Dermis blood vessel endothelial cell (primary cell): ENCODE measurements around the gene RICTOR. TPM values are rescaled to one million over a fixed set of nuclear protein-coding genes. Genes with fewer than 3 reads are reported as not detected.

Experiments used
- DNase-seq: peaks from one replicate; pipeline ENCODE4 v3.0.0; 2010
- total RNA-seq: library from RNA; depleted of rRNA; stranded (reverse); fragments of >200 nt; gene quantifications from 2 replicates; pipeline ENCODE4 v1.2.3, GENCODE V29; 2014

Gene RICTOR
- total RNA-seq, 1 donor from 2014 or later, result 36.2 TPM

DNA sequence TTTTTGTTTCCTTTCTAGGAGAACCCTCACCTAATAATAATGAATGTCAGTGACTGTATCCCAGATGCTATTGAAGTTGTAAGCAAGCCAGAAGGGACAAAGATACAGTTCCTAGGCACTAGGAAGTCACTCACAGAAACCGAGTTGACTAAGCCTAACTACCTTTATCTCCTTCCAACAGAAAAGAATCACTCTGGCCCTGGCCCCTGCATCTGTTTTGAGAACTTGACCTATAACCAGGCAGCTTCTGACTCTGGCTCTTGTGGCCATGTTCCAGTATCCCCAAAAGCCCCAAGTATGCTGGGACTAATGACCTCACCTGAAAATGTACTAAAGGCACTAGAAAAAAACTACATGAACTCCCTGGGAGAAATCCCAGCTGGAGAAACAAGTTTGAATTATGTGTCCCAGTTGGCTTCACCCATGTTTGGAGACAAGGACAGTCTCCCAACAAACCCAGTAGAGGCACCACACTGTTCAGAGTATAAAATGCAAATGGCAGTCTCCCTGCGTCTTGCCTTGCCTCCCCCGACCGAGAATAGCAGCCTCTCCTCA is 141.3 kb downstream of the RICTOR start:
- no peak for DNase-seq

DNA sequence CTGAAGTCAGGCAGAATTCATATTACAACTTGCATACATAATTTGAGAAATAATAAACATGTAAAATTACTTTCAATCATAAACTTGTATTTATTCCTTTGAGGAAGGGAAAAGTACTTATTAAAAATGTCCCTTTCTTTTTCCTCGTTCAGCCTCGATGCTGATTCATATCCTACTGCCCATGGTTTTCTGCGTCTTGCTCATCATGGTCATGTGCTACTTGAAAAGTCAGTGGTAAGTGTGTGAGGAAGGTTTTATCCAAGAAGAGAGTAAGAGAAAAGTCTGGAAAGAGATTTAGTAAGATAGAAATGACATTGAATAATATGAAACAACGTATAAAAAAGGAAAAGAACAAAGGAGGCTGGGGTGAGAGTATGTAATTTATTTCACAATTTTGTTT is 142.5 kb downstream of the RICTOR start:
- peak; percentile 43 for DNase-seq

DNA sequence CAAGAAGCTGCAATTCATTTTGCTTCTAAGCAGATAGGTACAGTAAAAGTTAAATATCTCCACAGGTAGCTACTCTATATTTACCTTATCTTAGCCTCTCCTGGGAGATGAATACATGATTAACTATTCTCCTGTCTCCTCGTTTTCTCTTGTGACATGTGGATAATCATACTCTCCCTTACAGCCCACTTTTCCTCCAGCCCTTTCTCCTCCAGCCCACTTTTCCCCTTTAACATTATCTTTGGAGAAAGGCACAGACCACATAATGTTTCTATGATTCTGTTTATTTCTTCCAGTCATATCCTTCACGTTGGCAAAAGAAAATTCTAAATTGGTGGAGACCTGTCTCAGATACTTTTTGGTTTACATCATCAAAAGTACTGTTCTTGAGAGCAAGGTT is 144.4 kb downstream of the RICTOR start:
- no peak for DNase-seq

DNA sequence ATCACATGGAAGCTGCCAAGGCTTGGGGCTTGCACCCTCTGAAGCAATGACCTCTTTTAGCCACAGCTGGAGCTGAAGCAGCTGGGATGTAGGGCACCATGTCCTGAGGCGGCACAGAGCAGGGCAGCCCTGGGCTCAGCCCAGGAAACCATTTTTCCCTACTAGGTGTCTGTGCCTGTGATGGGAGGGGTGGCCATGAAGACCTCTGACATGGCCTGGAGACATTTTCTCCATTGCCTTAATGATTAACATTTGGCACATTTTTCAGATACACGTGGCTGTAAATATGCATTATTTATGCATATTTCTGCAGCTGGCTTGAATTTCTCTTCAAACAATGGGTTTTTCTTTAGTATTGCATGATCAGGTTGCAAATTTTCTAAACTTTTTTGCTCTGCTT is 146.7 kb downstream of the RICTOR start:
- DNase-seq, result no peak

DNA sequence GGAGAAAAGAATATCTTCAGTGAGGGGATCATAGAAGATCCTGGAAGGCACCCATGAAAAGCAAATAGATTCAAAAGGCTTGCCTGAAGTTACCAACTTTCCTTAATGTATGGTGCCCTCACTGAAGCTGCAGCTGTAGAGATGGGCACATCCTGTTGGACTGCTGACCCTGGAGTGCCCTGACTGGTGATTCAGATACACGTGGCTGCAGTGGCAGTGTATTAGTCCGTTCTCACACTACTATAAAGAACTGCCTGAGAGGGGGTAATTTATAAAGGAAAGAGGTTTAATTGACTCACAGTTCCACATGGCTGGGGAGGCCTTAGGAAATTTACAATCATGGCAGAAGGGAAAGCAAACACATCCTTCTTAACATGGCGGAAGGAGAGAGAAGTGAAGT is 148.1 kb downstream of the RICTOR start:
- DNase-seq, result peak; percentile 42

DNA sequence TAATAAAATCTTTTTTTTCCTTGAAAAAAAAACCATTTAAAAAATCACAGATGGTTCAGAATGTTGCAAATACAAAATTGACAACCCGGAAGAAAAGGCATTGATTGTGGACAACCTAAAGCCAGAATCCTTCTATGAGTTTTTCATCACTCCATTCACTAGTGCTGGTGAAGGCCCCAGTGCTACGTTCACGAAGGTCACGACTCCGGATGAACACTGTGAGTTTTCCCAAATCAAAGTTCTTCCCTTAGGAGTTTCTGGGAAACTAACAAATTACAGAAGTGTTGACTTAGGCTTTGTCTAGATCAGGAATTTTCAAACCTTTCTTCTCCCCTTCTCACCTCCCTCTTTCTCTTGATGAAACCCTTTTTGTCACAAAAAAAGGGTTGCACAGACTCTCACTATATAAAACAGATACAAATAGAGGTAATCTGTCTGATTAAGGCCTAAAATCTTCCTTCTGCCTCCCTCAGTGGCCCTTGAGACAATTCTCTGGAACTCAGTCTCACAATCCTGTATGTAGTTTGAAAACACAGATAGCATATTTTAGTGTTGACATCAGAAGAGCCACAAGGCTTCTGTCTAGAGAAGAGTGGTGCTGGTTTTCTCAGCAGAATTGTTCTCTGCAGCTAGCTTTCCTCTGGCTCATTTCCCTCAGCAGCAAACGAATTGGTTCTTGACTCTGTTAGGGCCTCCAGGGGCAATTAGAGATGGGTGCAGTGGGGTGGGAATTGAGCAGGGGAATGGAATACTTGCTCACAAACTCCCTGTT is 148.9 kb downstream of the RICTOR start:
- DNase-seq, result peak; percentile 4

DNA sequence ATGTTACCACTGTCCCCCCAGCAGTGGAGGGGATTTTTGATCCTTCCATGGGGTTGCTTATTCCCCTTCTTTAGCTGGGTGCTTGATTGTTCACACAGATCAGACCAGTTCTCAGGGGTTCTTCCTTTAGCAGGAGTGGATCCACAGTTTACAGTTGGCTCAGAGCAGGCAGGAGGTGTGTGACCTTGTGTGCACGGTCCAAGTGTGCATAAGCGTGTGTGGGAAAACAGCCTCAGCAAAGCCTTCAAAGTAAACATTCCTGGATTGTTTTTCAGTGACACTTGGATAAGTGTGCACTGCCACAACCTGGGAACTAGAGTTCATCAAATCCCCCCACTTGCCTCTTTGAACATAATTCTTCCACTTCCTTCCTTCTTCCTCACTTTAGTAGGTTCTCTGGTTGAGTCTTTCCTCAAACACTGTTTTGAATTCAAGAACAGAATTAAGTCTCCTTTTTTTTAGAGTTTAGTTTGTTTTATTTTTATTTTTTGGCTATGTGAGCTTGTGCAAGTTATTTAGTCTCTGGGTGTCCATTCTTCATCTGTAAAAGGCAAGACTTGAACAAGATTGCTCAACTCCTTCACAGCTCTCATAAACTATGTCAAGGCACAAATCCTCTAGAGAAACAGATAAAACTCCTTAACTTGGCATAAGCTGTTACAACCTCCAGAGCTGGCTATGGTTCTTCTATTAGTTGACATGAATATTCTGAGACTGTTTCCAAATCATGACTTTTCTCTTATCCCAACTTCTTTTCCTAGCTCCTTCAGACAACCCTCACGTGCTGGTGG is 150.3 kb downstream of the RICTOR start:
- DNase-seq, result no peak

DNA sequence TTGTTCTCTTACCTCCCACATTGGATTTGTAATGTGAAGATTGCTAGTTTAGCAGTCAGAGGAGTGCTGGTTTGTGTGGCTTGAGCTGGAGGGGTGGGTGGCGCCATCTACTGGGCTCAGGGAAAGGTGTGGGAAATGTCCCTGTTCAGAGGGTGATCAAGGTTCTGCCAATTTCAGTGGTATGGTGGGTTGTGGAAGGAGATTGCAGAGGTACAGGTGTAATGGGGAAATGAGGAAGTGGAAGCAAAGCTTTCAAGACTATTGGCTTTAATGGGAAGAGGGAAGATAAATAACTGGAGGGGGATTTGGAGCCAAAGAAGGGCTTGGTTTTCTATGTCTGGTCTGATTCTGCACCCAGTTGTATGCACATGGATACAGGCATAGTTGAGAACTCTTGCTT is 152.0 kb downstream of the RICTOR start:
- peak; percentile 81 for DNase-seq

DNA sequence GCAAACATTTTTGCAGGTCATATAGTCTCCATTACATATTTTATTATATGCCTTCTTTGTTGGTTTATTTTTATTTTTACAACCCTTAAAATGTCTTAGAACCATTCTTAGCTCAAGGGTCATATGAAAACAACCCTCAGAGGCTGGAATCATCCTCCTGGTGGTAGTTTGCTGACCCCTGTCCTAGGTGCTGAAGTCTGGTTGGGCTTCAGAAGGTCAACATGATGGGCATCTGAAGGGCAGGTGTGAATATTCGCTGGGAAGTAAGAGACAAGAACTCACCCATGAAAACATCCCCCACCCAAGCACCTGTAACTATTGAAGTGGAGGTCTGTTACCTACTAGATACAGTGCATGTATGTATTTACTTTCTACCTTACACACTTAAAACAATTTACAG is 153.0 kb downstream of the RICTOR start:
- DNase-seq, result peak; percentile 42

DNA sequence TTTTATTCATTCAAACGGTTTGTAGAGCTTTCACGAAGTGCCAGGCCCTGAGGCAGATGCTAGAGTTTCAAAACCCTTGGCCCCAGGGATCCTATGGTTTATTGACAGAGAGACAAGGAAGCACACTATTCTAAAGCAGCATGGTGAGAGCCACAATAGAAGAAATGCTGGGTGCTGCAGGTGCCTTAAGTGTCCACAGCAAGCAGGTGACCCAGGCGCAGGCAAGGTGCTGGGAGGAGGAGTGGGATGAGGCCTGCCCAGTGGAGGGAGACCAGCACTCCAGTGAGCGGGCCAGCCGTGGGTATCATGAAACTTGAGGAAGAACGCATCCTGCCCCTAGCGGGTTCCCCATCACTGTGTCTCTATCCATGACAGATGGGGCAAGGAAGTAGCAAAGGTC is 157.4 kb downstream of the RICTOR start:
- no peak for DNase-seq

DNA sequence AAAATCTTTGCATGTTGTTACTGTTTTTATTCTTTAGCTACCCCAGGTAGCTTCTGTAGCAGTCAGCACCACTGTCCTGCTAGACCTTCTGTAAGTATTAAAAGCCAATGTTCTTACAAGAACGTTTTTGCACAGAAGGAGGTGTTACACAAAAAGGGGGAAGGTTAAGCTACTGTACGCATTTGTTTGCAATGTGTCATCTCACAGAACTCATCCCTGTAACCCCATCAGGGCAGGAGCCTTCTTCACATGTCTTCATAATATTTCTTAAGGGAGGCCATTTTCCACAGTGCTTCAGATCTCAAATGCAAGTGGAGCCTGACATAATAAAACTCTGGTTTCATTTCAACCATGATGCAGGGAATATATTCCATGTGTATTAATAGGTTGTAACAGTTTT is 160.5 kb downstream of the RICTOR start:
- no peak for DNase-seq

DNA sequence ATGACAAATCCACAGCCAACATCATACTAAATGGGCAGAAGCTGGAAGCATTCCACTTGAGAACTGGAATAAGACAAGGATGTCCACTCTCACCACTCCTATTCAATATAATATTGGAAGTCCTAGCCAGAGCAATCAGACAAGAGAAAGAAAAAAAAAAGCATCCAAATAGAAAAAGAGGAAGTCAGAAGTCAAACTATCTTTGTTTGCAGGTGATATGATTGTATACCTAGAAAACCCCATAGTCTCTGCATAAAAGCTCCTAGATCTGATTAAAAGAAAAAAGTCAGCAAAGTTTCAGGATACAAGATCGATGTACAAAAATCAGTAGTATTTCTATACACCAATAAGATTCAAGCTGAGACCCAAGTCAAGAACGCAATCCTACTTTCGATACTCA is 162.3 kb downstream of the RICTOR start:
- no peak for DNase-seq

DNA sequence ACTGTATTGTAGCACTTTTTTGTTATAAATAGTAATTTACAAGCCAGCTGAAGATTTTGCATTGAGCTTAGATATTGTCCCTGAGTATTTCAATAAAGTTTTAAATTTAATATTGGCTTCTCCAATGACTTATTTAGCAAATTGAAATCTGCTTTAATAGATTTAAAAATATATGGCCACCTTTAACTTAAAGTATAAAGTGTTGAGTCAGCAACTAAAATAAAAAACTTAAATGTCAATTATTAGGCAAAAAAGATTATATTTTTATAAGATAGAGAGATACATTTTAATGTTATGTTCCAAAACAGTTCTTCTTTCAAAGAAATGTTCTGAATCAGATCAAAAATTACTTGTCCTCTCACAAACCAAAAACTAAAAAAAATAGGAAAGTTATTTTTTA is 167.7 kb downstream of the RICTOR start:
- no peak for DNase-seq

DNA sequence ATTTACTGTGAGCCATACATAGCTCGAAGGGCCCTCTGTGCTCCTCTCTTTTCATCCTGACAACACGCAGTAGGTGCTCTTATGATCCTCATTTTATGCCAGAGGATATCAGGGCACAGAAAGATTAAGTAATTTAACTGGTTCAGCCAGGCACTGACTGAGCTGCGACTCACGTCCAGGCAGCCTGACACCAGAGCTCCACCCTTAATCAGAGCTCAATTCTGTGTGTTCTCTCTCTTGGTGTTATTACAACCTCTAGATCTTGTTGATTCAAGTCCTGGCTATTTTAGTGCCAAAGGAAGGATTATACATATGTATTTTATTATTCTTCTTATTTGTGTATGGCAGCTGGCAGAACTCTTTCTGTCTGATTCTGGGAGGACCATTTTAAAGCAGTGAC is 168.7 kb downstream of the RICTOR start:
- DNase-seq, result no peak

DNA sequence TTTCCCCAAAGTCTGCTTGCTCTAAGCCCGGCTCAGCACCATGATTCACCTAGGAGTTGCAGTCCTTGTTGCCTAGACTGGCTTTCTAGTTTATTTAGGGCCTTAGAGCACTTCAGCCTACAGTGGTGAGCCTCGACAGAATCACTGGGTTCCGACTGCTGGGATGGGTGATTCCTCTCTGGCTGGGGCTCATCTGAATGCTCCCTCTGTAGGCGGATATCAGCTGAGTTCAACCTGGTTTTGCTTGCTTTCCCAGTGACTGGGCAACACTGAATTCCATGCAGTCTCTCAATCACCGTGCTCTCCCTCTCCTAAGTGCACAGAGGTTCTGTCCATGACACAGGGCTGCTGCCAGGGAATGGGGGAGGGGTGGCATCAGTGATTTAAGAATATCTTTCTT is 174.3 kb downstream of the RICTOR start:
- DNase-seq, result no peak

DNA sequence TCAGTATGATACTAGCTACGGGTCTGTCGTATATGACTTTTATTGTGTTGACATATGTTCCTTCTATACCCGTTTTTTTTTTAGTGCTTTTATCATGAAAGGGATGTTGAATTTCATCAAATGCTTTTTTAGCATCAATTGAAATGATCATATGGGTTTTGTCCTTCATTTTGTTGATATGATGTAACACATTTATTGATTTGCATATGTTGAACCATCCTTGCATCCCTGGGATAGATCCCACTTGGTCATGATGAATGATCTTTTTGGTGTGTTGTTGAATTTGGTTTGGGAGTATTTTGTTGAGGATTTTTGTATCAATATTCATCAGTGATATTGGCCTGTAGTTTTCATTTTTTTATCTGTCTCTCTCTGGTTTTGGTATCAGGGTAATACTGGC is 177.4 kb downstream of the RICTOR start:
- DNase-seq, result no peak

DNA sequence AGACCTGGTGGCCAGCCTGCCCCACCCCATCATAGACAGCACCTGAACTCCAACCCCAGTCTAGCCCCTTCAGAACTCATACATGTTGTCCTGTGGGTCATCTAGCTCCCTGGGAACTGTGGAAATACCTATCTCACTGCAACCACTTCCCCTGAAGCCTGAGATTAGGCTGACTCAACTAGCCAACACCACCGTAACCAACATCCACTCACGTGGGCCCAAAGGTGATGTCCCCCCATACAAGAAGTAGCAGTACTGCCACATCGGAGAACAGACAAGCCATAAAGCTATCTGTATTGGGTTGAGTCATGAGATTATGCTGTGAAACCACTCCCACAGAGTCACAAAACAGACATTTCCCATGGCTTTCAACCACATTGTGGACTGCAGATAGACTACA is 181.8 kb downstream of the RICTOR start:
- no peak for DNase-seq

DNA sequence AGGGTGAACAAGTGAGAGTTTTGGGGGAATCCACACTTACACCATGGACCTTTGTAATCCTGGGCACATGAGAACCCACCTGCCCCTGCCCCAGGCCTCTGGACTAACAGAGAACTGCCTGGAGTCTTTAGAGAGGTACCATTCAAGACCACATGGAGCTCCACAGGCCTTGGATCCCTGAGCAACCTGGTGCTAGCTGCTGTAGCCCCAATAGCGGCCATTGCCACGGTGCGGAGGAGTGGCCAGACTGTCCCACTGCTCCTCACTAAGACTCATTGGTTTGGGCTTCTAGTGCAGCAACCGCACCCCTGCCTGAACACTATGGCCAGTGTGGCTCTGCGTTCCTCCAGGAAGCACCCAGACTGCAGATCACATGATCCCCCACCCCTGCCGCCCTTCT is 182.6 kb downstream of the RICTOR start:
- DNase-seq, result no peak

DNA sequence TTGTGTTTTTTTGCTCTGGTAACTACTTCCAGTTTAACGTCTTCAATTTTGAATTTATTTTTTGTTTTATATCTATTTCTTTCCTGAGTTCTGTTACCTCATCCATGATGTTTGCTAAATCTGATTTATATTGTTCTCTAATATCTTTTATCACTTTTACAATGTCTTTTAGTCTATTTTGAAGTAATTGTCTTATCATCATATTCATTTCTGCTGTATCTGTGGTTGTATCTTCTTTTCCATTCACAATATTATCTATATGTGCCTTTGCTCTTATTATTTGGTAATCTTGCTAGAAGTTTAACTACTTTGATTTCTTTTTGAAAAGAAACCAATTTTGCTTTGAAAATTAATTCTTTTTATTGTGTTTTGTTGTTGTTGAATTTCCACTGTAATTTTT is 184.8 kb downstream of the RICTOR start:
- DNase-seq, result no peak

DNA sequence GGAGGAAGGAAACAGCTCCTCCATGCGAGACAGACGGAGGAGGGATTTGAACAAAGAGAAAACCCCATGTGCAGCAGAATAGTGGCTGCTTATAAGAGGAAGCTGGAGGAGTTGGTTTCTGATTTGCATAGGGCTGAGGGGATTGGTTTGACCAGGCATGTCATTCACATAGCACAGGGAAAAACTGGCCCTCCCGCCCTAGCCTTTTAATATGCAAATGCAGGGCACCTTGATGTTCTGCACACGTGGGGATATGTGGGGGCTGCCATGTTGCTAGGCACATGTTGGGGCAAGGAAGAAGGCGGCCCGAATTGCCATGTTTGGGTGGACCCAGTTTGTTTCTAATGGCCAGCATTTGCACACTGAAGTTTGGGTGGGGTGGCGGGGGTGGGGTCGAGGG is 186.2 kb downstream of the RICTOR start:
- DNase-seq, result no peak
